HG02678 (cell line): ENCODE measurements around the gene CCNDBP1.
"Not testable (repeated sequence)": the region's sequence is repeated elsewhere in the genome, so short reads cannot be mapped to it uniquely, and the experiment has no call there.

ENCODE experiments used
- ATAC-seq: cut with Tn5 transposase; IDR thresholded peaks from one replicate; pipeline ENCODE4 v1.9.1; 2021; ENCODE audit warnings: mild to moderate bottlenecking, moderate library complexity; ENCODE audit not compliant: unreplicated experiment

Gene CCNDBP1

GRCh38 chr15:43185157-43186002 is at the start of gene CCNDBP1:
TSS of gene CCNDBP1 (plus strand) at chr15:43185403. CDS start at chr15:43185499, 96 bp downstream.
- ATAC-seq, result peak; percentile 95

DNA sequence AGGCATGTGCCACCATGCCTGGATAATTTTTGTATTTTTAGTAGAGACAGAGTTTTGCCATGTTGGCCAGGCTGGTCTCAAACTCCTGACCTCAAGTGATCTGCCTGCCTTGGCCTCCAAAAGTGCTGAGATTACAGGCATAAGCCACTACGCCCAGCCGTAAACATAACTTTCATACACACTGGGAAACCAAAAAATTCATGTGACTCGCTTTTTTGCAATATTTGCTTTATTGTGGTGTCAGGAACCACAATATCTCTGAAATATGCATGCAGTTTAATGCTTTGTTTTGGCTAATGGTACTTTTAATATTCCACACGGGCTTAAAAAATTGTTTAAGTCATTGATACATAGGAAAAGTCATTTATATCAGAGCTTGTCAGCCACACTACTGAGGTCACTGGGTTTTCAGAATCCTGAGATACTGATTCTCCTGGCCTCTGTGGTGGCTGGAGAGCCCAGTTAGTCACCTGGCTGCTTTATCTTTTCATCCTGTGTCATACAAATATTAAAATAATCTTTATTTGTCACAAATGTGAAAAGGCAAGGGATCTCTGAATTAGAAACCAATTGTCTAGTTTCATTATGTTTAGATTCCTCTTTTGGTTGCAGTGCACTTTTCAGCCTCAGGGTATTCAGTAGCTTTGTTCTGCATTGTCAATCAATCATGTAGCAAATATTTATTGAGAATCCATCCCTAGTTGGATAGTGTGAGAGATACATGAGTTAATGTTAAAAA is 41.8 kb upstream of the CCNDBP1 start:
- ATAC-seq, result no peak

DNA sequence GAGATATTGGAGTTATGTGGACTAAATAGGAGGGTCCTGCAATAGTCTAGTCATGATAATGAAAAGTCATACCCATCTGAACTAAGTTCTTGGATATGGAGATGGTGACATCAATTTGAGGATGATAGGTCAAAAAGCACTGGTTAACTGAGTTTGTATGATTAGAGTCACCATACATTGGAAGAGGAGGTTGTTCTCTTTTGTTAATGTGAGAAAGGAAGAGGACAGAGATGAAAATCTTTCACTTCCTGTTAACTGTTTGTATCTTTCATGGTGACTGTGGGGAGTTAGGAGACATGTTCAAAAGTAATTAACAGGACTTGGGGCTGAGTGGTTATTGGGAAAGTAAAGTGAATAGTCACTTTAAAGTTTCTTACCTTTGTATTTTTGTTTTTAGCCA is 40.7 kb upstream of the CCNDBP1 start:
- ATAC-seq, result no peak

DNA sequence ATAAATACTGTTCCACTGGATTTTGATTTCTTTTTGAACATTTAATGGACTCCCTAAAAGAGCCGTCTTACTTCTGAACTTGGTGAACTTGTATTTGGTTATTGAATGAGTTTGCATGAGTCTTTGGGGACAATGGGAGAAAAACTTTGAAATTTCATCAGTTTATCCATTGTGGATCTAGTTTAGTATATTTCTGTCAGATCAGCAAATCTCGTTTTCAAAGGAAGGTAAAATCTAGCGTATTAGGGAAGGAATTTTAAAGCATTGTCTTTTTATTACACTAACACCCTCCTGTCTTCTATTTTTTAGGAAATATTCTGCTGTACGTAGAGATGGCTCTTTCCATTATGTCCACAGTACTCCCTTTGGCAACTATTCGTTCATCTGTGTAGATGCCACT is 39.0 kb upstream of the CCNDBP1 start:
- ATAC-seq, result no peak

DNA sequence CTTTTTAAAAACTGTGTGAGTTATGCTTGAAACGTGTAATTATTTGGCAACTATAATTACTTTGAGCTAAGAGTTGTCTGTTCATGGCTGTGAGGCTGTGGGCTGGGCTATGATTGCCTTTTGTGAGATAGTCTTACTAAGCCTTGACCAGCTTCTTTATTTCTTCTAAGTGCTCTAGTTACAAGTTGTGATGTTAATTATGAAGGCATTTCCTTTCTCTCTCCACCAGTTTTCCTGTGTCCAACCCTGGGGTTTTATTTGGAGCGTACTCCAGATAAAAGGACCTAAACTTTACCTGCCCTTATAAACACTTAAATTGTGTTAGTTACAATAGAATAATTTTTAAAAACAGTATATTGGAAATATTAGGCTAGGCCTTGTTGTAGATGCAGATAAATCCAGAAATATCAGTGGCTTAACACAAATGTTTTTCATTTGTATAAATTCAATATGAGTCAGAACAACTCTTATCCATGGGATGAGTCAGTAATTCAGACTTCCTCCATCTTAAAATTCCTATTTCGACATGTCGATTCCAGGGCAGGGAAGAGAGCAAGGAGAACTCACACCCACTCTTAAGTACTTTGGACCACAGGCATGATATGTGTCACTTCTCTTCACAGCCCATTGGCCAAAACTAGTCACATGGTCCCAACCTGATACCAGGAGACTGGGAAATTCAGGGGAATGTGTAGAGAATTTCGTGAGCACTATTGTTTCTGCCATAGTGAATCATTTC is 34.8 kb upstream of the CCNDBP1 start:
- ATAC-seq, result no peak

GRCh38 chr15:43151688-43152087 is 33.5 kb upstream of the CCNDBP1 start:
- no peak for ATAC-seq

- ATAC-seq, result no peak
These were observed 31.9 kb upstream of the CCNDBP1 start for GRCh38 chr15:43153269-43153668.

GRCh38 chr15:43165801-43166325 is 19.3 kb upstream of the CCNDBP1 start:
- no peak for ATAC-seq

GRCh38 chr15:43167261-43167660 is 17.9 kb upstream of the CCNDBP1 start:
- ATAC-seq, result not testable (repeated sequence)

GRCh38 chr15:43168192-43169107 is 16.8 kb upstream of the CCNDBP1 start:
- ATAC-seq, result no peak

DNA sequence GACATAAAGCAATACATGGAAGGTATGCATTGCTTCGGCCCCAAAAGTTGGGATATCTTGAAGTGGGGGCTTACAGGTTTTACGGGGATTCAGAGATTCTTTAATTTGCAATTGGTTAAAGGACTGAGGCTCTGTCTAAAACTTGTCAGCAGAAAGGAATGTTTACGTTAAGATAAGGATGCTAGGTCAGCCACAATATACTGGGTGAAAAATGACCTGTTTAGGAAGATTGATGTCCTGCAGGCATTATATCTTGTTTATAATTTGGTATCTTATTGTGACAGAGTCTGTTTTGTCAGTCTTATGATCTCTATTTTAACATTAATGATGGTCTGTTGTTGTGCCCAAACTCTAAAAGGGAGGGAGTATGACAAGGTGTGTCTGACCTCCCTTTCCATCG is 15.3 kb upstream of the CCNDBP1 start:
- ATAC-seq, result no peak

- ATAC-seq, result not testable (repeated sequence)
These were observed 9.4 kb upstream of the CCNDBP1 start for GRCh38 chr15:43175656-43176309.

- not testable (repeated sequence) for ATAC-seq
These were observed 8.1 kb upstream of the CCNDBP1 start for GRCh38 chr15:43177147-43177546.

DNA sequence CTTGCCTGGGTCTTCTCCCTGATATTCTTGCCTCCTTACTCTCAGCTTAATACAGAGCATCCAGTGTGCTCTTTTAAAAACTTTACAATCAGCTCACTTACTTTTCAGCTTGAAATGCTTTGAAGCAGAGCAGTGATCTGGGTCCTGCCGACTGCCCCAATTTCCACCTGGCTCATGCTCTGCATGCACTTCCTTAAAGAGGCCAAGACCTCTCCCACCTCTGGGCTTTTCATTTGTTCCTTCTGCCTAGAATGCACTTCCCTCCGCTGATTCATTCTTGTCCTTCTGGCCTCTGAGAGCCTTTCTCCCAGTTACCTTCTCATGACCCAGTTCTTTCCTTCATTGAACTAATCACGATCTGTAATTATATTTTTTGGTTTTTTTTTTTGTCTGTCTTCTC is 1.9 kb upstream of the CCNDBP1 start:
- ATAC-seq, result no peak

DNA sequence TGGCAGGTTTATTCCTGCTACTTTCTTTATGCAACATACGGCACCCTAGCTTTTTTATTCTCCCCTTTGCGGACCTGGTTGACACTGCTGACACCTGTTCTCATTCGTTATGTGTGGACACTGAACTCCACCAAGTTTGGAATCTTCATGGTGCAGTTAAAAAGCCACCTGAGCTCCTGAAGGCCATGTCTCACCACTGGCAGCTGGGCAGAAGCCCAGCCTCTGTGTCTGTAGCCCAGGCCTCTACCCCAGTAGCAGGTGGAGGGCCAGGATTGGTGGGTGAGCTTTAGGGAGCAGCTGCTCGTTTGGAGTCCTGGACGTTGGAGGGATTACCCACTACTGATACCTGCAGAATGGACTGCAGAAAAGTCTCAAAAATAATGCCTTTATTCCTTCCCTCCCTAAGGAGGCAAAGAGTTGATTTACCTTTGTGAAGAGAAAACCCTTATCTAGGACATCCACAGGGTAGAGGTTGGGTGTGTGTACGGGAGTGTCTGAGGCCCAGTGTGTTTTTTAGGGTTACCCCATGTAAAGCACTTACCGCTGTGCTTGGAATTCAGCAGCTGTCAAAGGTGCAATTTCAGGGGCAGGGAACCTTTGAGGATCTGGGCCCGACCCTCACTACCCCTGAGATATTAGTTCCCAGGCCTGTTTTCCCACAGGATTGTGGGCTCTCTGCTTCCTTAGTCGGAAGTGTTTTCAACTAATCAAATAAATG is 637 bp upstream of the CCNDBP1 start:
- ATAC-seq, result no peak

GRCh38 chr15:43186003-43186353 is 775 bp downstream of the CCNDBP1 start:
- ATAC-seq, result peak; percentile 28

DNA sequence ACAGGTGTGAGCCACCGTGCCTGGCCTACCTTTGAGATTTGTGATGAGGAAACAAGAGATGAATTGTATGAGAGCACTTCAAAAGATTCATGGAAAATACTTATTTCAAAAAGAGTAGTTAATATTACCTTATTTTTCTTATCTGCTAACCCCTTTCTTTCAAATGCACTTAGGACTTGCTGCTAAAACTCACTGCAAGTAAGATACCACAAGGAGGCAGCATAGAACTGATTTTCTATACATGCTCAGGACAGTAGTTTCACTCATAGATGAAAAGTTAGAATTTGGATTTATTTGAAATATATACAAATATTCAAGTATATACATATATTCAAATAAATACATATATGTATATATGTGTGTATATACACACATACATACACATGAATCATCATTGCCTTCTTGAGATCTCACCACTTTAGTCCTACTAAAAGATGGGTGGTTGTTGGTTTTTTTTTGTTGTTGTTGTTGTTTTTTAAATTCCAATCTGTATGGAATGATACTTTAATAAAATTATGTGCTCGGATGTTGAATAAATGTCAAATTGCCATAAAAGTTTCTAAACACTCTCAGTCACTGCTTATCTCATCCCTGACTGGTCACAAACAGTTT is 2.4 kb downstream of the CCNDBP1 start:
- no peak for ATAC-seq

DNA sequence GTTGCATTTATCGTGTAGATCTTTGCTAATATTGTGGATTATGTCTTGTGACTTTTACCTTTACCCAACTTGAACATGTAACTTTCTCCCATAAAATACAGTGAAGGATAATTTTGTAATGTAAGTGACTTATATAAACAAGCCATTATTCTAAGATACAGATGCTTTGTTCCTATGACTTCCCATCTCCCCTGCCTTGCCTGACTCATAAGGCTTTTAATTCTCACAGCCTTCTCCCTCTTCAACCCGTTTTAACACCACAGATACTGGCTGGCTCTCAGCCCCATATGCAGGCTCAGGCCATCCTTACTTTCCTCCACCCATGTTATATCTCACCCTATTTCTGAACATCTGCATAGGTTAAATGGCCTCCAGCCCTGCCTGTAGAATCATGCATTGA is 4.1 kb downstream of the CCNDBP1 start:
- ATAC-seq, result no peak

DNA sequence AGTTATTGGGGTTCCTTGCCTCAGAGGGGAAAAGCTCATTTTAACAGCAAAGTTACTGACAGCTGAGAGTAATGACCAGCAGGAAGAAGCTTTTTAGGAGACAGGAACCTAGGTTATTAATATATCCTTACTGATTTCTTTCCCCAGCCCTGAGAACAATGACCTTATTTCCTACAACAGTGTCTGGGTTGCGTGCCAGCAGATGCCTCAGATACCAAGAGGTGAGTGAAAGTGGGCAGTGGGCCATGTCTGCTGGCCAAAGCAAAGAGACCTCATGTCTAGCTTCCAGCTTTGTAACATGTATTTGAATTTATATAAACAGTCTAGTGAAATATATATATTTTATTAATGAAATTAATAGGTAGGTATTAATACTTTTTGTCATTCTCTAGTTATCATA is 5.0 kb downstream of the CCNDBP1 start:
- ATAC-seq, result no peak
